ENCODE results near the gene KCNA10.
A peak's percentile ranks its signal among the peaks of the same experiment; 100 is the strongest.

KCNA10 gene

GRCh38 chr1:110519125-110519810, at the start of gene KCNA10:
TSS of gene KCNA10 (minus strand) at chr1:110519175. CDS start at chr1:110518787, 388 bp downstream.
- DNase-seq, result no peak

GRCh38 chr1:110566836-110567235, 47.9 kb upstream of the KCNA10 start:
- no peak for DNase-seq

- DNase-seq, result peak in 49 of 51 donors; percentile 11 to 93 (median 75)
Measured at GRCh38 chr1:110565565-110565964, 46.6 kb upstream of the KCNA10 start.

- no peak for DNase-seq
Measured at GRCh38 chr1:110563089-110563488, 44.1 kb upstream of the KCNA10 start.

- DNase-seq, result no peak
Measured at GRCh38 chr1:110561596-110561995, 42.6 kb upstream of the KCNA10 start.

GRCh38 chr1:110559157-110559556, 40.2 kb upstream of the KCNA10 start:
- DNase-seq, result no peak

- DNase-seq, result no peak
Measured at GRCh38 chr1:110557481-110557880, 38.5 kb upstream of the KCNA10 start.

GRCh38 chr1:110556471-110556807, 37.5 kb upstream of the KCNA10 start:
- peak in 48 of 51 donors; percentile 46 to 98 (median 86) for DNase-seq

- DNase-seq, result peak in 48 of 51 donors; percentile 10 to 98 (median 86)
Measured at GRCh38 chr1:110555807-110556470, 37.0 kb upstream of the KCNA10 start.

- peak in 49 of 51 donors; percentile 27 to 86 (median 71) for DNase-seq
Measured at GRCh38 chr1:110554871-110555801, 36.2 kb upstream of the KCNA10 start.

- DNase-seq, result no peak
Measured at GRCh38 chr1:110551278-110551809, 32.4 kb upstream of the KCNA10 start.

- DNase-seq, result no peak
Measured at GRCh38 chr1:110549831-110550230, 30.9 kb upstream of the KCNA10 start.

GRCh38 chr1:110548381-110548780, 29.4 kb upstream of the KCNA10 start:
- peak in 3 of 51 donors; percentile 5 to 18 (median 10) for DNase-seq

- no peak for DNase-seq
Measured at GRCh38 chr1:110547017-110547416, 28.0 kb upstream of the KCNA10 start.

GRCh38 chr1:110545492-110545891, 26.5 kb upstream of the KCNA10 start:
- DNase-seq, result no peak

GRCh38 chr1:110544753-110545152, 25.8 kb upstream of the KCNA10 start:
- no peak for DNase-seq

- no peak for DNase-seq
Measured at GRCh38 chr1:110542725-110543124, 23.8 kb upstream of the KCNA10 start.

GRCh38 chr1:110541906-110542395, 23.0 kb upstream of the KCNA10 start:
- DNase-seq, result no peak

GRCh38 chr1:110540891-110541685, 22.1 kb upstream of the KCNA10 start:
- no peak for DNase-seq

GRCh38 chr1:110538921-110539320, 19.9 kb upstream of the KCNA10 start:
- DNase-seq, result peak in 26 of 51 donors; percentile 3 to 73 (median 22)

- peak in 42 of 51 donors; percentile 8 to 82 (median 52) for DNase-seq
Measured at GRCh38 chr1:110538075-110538474, 19.1 kb upstream of the KCNA10 start.

Measured in hypothalamus (tissue), 51 donors.